ENCODE data around the gene PATE1.

Gene PATE1

GRCh38 chr11:125790825-125791224 lies 44.7 kb downstream of the PATE1 start:
- DNase-seq (ENCODE audit: low read depth in 2 of 2), result no peak

GRCh38 chr11:125797641-125798040 lies 51.6 kb downstream of the PATE1 start:
- no peak for DNase-seq (ENCODE audit: low read depth in 2 of 2)

Data from stimulated activated CD4-positive, alpha-beta T cell treated with anti-CD3 and anti-CD28 coated beads, Interleukin-1b, Interleukin-23, amount 100 ng/mL, for 4 hours (primary cell).